Raji (cell line): ENCODE data around the gene POLR2L.
A peak's percentile ranks its signal among the peaks of the same experiment; 100 is the strongest.

Experiments used
- POLR2A ChIP-seq: IDR thresholded peaks from 2 replicates; pipeline ENCODE4 v1.6.1; 2011; ENCODE audit warnings: low read depth, low read length, control low read depth; ENCODE audit not compliant: insufficient read depth

POLR2L gene

GRCh38 chr11:819129-819931 is 23.0 kb downstream of the POLR2L start:
- peak; percentile 91 for TF ChIP-seq POLR2A

- no peak for TF ChIP-seq POLR2A
Observed at GRCh38 chr11:818396-819128, 23.8 kb downstream of the POLR2L start, which contains the start of gene PNPLA2. Gene PNPLA2, plus strand, starts transcription at chr11:818914. Its CDS starts 805 bp downstream, at chr11:819719.

DNA sequence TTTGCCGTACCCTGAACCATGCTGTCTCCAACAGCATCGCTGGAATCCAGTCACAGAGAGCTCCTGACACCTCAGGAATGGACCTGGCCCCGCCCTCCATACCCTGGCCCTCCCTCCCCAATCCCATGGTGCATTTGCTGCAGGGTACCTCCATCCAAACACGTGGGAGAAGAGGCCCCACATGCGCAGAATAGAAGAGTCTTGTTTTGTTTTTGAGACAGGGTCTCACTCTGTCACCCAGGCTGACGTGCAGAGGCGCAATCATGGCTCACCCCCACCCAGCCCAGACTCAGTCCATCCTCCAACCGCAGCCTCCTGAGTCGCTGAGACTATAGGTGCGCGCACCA is 25.9 kb downstream of the POLR2L start:
- no peak for TF ChIP-seq POLR2A

- no peak for TF ChIP-seq POLR2A
Observed at GRCh38 chr11:815675-816432, 26.5 kb downstream of the POLR2L start.

GRCh38 chr11:813456-814096 is 28.8 kb downstream of the POLR2L start:
- TF ChIP-seq POLR2A, result no peak

DNA sequence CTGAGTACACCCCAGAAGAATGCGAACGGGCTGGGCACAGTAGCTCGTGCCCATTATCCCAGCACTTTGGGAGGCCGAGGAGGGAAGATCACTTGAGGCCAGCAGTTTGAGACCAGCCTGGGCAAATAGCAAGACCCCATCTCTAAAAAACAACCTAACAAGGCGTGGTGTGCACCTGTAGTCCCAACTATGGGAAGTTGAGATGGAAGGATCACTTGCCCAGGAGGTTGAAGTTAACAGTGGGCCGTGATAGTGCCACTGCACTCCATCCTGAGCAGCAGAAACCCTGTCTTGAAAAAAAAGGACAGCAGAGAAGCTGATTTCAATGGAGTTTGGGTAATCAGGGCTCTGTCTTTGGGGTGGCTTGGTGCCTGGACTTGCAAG is 29.3 kb downstream of the POLR2L start:
- TF ChIP-seq POLR2A, result no peak

- TF ChIP-seq POLR2A, result no peak
Observed at GRCh38 chr11:812390-812789, 29.9 kb downstream of the POLR2L start.

- no peak for TF ChIP-seq POLR2A
Observed at GRCh38 chr11:811446-812245, 30.7 kb downstream of the POLR2L start.

DNA sequence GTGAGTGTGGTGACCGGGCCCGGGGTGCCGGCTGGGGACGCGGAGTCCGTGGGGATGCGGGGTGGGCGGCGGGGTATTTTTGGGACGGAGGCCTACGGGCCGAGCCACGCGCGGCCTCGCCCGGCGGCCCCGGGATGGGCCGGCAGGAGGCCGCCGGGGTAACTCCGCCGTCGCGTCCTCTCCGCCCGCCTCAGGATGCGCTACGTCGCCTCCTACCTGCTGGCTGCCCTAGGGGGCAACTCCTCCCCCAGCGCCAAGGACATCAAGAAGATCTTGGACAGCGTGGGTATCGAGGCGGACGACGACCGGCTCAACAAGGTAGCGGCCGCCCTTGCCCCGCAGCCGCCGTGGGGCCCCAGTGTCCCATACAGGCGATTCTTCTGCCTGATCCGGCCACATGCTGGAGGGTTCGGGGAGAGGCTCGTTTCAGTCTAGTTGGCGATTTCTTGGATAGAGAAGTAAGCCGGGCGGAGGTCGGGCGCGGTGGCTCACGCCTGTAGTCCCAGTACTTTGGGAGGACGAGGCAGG is 32.2 kb downstream of the POLR2L start:
- no peak for TF ChIP-seq POLR2A

- TF ChIP-seq POLR2A, result peak; percentile 76
Observed at GRCh38 chr11:809287-810039, 32.9 kb downstream of the POLR2L start, which contains the start of gene RPLP2. Gene RPLP2, plus strand, starts transcription at chr11:809967. Its CDS starts 268 bp downstream, at chr11:810235.

- TF ChIP-seq POLR2A, result no peak
Observed at GRCh38 chr11:808427-809286, 33.7 kb downstream of the POLR2L start.

DNA sequence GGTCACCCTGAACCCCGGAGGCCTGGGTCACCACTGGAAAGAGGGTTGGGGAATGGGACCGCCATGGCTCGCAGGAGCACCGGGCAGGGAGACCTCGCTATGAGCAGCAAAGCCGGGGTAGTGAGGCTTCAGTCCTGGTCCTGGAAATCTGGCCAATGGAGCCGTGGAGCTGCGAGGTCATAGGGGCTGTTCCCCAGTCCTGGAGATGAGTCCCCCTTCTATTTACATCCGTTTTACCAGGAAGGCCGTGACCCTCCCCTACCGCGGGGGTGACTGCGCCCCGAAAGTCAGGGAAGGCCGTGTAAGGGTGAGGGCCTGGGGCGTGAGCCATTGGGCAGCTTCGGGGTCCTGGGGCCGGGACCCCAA is 37.7 kb downstream of the POLR2L start:
- no peak; the same call in 1 of the 2 replicates for TF ChIP-seq POLR2A
